ENCODE data around the gene HNRNPA3. TPM values are rescaled to one million over a fixed set of nuclear protein-coding genes. Genes with fewer than 3 reads are reported as not detected.
"Not testable (repeated sequence)": the region's sequence is repeated elsewhere in the genome, so short reads cannot be mapped to it uniquely, and the experiment has no call there.

HNRNPA3 gene
- polyA plus RNA-seq, 3 donors: 739 to 769 (median 759) TPM

- DNase-seq (ENCODE audit: low read depth in 3 of 3, low spot score in 2 of 3): no peak
Measured at GRCh38 chr2:177229442-177230242, 17.0 kb downstream of the HNRNPA3 start.

DNA sequence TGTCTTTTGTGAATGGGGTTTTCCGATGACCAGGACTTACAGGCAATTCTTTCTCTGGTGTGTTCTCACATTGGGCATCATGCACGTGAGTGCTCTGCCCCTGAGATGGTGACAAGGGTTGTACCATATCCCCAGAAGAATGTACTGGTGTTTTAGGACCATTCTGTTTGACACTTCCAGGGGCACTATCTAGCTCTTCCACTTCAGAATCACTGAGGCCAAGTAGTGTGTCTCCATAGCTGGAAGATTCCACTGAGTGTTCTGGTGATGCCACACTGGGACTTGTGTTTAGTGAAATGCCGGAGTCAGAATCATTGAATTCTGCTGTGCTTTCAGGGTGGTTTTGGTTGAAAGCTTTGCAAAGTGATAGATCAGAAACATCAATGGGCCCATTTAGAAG lies 18.7 kb downstream of the HNRNPA3 start:
- DNase-seq (ENCODE audit: low read depth in 3 of 3, low spot score in 2 of 3): no peak

- no peak for DNase-seq (ENCODE audit: low read depth in 3 of 3, low spot score in 2 of 3)
Measured at GRCh38 chr2:177232098-177232704, 19.6 kb downstream of the HNRNPA3 start.

DNA sequence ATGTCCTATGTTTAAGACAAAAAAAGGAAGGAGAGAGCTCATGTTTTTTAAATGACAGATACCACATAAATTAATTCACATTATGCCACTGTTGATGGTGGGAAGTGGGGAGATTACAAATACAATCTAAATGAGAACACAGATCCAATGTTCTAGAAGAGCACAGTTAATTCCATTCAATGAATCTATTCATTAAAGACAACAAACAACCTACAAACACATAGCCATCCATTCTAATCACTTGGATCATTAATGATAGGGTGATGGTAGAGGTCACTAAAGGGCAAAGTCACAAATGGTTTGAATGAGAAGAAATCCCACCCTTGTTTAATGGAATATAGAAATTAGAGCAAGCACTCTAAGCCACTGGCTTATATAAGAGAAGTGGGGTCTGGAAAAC lies 21.7 kb downstream of the HNRNPA3 start:
- DNase-seq (ENCODE audit: low read depth in 3 of 3, low spot score in 2 of 3): no peak

- no peak for DNase-seq (ENCODE audit: low read depth in 3 of 3, low spot score in 2 of 3)
Measured at GRCh38 chr2:177235855-177236437, 23.4 kb downstream of the HNRNPA3 start.

- no peak for DNase-seq (ENCODE audit: low read depth in 3 of 3, low spot score in 2 of 3)
Measured at GRCh38 chr2:177237932-177238331, 25.3 kb downstream of the HNRNPA3 start.

- DNase-seq (ENCODE audit: low read depth in 3 of 3, low spot score in 2 of 3): no peak
Measured at GRCh38 chr2:177239053-177239452, 26.5 kb downstream of the HNRNPA3 start.

DNA sequence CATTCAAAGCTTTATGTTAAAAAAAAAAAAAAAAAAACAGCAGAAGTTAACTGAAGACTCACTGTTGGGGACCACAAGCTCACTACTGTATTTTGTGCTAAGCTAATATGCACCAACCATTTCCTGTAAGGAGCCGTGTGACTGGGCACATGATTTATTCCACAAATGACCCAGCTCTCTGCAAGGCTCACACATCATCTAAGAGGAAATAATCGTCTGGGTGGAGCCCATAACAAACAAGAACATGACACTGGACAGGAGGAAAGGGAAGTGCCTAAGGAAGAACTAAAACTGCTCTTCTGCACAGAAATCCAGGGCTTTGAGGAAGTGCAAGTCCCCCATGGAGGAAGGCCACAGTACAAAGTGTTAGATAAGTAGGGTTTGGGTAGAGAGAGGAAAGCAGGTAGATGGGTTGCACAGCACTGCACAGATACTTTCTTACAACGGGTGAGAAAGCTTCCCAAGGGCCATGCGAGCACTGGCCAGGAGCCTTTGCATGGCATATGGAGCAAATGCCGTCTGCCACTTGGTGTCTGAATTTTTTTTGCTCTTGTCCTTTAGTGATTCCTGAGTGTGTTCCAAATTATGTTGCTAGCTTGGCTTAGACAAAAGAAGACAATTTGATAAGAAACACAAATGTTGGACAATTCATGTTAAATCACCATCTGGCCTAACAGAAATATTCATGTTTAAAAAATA lies 27.5 kb downstream of the HNRNPA3 start:
- DNase-seq (ENCODE audit: low read depth in 3 of 3, low spot score in 2 of 3): no peak

DNA sequence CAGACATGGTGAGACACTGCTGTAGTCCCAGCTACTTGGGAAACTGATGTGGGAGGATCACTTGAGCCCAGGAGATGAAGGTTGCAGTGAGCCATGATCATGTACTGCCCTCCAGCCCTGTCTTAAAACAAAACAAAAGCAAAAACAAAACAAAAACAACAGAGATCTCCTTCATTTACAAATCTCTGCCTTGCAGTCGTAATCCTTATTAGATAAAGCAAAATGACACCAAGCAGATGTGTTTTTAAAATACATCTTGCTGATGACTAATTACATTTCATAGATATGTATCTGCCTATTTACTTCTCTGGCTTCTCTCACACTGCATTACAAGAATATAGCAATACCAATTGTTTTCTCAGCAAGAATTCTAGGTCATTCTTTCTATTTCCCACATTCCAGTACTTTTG lies 29.1 kb downstream of the HNRNPA3 start:
- DNase-seq (ENCODE audit: low read depth in 3 of 3, low spot score in 2 of 3): no peak

GRCh38 chr2:177242121-177242987 lies 29.8 kb downstream of the HNRNPA3 start:
- no peak for DNase-seq (ENCODE audit: low read depth in 3 of 3, low spot score in 2 of 3)

DNA sequence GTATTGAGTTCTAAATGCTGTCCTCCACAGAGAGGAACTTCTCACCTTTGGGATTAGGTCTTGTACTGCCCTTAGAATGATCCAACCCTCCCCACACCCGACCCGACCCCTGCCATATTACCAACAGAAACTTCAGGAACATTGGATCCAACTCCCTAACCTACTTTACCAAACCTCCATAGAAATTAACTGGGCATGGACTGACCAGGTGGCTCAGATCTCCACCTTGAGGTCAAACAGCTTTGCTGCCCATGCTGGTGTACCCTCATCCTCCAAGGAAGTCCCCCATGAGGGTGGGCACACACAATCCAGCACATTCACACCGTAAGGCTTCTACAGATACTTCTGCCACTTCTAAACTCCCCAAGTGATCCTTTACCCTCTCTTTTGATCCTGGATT lies 30.5 kb downstream of the HNRNPA3 start:
- DNase-seq (ENCODE audit: low read depth in 3 of 3, low spot score in 2 of 3): no peak

DNA sequence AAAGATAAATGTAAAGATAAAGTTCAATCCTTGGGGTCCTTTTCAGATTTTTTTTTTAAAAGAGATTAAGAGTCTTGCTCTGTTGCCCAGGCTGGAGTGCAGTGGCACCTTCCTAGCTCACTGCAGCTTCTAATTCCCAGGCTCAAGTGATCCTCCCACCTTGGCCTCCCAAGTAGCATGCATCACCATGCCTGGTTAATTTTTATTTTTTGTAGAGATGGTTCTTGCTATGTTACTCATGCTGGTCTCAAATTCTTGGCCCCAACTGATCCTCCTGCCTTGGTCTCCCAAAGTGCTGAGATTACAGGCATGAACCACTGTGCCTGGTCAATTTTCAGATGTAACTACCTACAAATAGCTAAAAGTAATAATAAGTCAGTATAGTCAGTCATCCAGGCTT lies 30.9 kb downstream of the HNRNPA3 start:
- DNase-seq (ENCODE audit: low read depth in 3 of 3, low spot score in 2 of 3): no peak

- DNase-seq (ENCODE audit: low read depth in 3 of 3, low spot score in 2 of 3): no peak
Measured at GRCh38 chr2:177244244-177244771, 31.7 kb downstream of the HNRNPA3 start.

DNA sequence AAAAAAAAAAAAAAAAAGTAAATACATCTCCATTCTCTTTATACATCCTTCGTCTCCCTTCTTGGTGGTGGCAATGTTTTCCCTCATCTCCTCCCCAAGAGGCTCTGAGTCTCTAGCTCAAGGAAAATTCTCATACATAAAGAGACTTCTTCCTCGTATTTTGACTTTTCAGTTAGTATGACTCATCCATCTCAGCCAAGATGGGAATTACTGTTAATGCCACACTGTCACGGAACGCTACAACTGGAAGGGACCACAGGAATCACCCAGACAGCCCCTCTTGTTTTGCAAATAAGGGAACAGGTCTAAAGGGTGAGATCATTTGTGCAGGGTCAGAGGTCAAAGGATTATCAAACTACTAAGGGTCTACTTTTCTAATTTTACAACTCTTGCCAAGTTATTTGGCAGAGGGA lies 32.4 kb downstream of the HNRNPA3 start:
- DNase-seq (ENCODE audit: low read depth in 3 of 3, low spot score in 2 of 3): no peak

DNA sequence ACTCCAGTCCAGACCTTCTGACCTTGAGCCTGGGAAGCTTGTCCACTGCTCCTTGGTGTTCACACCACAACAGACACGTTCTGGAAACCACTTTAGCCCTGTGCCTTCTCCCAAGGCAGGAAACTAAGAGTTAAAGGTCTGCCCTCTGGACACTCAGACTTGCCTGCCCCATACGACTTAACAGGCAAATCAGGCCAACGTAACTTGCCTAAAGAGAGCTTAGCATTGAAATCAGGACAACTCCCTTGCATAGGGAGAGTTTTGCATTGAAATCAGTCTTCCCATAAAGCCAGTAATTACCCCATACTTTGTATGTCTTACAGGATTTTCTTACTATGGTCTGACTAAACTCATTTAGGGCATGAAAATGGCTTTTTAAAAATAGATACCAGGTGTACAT lies 33.4 kb downstream of the HNRNPA3 start:
- DNase-seq (ENCODE audit: low read depth in 3 of 3, low spot score in 2 of 3): no peak

DNA sequence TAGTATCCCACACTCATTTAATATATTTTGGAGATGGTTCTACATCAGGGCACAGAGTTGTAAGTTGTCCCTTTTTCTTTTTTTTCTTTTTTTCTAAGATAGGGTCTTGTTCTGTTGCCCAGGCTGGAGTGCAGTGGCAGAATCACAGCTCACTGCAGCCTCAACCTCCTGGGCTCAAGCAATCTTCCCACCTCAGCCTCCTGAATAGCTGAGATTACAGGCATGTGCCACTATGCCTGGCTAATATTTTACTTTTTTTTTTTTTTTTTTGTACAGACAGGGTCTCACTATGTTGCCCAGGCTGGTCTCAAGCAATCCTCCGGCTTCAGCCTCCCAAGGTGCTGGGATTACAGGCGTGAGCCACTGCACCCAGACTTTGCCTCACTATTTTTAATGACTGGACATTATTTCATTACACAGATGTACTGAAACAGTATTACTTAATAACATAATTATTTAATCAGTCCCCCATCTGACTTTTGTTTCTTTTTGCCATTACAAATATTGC lies 34.0 kb downstream of the HNRNPA3 start:
- DNase-seq (ENCODE audit: low read depth in 3 of 3, low spot score in 2 of 3): not testable (repeated sequence)

DNA sequence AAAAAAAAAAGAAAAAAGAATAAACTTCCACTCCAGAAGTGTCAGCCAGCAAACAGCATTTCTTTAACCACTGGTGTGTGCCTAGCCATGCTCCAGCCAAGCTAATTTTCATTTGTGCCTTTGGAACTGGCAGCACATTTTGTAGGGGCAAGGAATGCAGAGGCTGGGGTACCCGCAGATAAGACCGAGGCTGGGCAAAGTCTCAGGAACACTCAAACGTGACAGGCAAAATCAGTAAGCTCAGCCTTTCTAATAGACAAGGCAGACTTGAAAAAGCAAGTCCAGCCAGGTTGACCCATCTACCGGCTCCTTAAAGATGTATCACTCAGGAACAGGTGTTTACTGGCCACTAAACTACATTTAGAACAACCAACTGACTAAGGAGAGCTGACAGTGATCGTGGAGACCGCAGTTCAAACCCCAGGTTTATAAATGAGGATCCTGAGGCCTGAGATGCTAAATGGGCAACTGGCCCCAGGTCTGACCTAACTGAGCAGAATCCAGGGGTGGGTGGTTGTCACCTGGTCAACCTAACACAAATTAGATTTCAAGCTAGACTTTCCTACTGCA lies 35.2 kb downstream of the HNRNPA3 start:
- DNase-seq (ENCODE audit: low read depth in 3 of 3, low spot score in 2 of 3): no peak

GRCh38 chr2:177249038-177249437 lies 36.4 kb downstream of the HNRNPA3 start:
- no peak for DNase-seq (ENCODE audit: low read depth in 3 of 3, low spot score in 2 of 3)

- DNase-seq (ENCODE audit: low read depth in 3 of 3, low spot score in 2 of 3): no peak
Measured at GRCh38 chr2:177250461-177250860, 37.9 kb downstream of the HNRNPA3 start.

DNA sequence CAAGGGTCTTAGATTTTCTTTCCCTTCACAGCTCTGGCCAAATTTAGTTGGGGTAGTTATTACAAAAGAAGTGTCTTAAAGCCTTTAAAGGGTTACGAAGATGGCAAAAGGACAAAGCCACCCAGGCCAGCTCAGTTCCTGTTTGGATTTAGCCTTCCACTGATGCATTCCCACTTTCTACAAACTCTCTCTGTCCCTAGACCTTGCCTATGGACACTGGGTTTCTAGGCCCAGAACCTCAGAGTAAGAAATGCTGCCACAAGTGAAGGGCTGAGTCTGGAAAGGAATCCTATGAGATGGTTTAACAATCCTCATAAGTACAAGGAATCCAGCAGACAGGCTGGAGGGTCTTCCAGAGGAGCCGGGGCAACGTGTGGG lies 38.6 kb downstream of the HNRNPA3 start:
- DNase-seq (ENCODE audit: low read depth in 3 of 3, low spot score in 2 of 3): no peak
